SKM-1 treated with dmso at 0.1 percent for 144 hours (cell line): ENCODE results near the gene TBX18.

Source experiments
- DNase-seq: peaks from one replicate; lab custom pipeline; 2025; ENCODE audit not compliant: unreplicated experiment; lab: John Stamatoyannopoulos, UW

The TBX18 gene

GRCh38 chr6:84773133-84773430, 8.7 kb upstream of the TBX18 start:
- no peak for DNase-seq

- DNase-seq = no peak
These were observed 8.2 kb upstream of the TBX18 start for GRCh38 chr6:84772428-84773132.

DNA sequence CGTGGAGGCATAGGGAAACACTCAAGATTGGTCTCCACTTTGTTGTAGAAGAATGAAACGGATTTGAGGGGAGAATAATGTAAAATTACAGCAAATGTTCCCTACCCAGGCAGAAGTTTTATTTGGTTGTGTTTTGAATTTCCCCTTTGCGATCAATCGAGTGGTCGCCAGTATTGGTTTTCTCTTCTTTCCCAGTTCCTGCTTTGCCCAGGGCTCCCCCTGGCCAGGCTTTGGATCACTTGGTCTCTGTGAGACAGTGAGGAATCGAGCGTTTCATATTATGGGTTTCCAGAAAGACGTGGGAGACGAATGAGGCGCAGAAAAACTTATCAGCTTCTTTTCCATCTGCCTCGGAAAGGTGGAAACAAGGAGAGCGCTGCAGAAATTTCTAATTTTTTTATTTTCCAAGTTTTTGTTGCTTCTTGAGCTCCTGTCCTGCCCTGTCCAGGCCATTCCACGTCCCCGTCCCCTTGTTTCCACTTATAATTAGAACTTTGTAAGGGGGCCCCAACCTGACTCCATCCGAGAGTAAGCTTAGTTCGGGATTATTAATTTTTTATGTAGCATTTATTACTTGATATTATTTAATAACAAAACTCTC, 7.5 kb upstream of the TBX18 start:
- DNase-seq = no peak

GRCh38 chr6:84771125-84771755, 6.8 kb upstream of the TBX18 start:
- no peak for DNase-seq

DNA sequence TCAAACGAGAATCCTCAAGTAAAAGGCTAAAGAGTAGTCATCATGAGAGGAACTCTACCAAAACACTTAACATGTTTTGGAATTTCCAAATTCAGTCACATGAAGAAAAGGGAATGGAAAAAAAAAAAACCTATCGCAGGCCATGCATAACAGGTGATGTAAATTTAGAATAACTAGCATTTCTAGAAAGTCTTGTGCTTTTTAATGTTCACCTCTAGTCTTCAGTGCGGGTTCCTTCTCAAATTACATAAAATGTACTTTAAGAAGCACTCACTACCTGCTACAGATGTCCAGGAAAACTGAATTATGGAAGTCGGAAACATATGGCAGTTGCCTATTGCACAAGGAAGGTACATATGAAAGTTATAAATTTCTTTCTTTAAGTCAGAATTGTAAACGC, 6.1 kb upstream of the TBX18 start:
- DNase-seq = no peak

- DNase-seq = no peak
These were observed 4.9 kb upstream of the TBX18 start for GRCh38 chr6:84769306-84769705.

GRCh38 chr6:84768442-84769174, 4.2 kb upstream of the TBX18 start:
- no peak for DNase-seq

GRCh38 chr6:84767526-84768201, 3.3 kb upstream of the TBX18 start:
- DNase-seq = no peak

GRCh38 chr6:84766799-84767525, 2.6 kb upstream of the TBX18 start:
- DNase-seq = no peak

DNA sequence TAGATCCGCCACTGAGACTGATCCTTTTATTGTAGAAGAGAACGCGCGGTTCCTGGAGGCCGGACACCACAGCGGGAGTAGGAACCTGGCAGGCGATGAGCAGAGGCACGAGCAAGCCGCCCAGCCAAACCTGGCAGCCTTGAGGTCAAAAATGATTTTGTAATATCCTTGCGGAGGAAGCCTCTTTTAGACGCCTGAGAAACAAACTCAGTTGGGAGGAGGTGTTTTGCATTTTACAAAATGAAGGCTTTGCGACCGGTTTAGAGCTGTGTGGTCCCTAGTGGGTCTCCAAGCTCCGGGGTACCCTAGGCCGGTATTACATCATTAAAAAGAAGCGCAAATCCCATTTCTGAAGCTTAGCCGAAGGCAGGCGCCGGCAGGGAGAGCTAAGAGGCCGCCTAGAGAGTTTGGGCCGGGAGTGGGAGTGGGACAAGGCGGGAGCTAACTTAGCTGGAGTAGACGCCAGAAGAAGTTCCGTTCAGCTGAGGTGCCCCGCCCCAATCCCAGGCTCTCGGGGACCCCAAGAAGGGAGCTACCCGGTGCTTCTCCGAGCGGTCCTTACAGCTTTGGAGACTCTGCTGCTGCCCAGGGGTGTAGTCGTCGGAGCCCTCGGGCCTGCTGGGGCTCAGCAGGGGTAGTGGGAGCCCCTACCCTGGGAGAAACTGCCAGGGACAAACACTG, 1.9 kb upstream of the TBX18 start:
- DNase-seq = no peak

- no peak for DNase-seq
These were observed 489 bp downstream of the TBX18 start for GRCh38 chr6:84763886-84764331.

DNA sequence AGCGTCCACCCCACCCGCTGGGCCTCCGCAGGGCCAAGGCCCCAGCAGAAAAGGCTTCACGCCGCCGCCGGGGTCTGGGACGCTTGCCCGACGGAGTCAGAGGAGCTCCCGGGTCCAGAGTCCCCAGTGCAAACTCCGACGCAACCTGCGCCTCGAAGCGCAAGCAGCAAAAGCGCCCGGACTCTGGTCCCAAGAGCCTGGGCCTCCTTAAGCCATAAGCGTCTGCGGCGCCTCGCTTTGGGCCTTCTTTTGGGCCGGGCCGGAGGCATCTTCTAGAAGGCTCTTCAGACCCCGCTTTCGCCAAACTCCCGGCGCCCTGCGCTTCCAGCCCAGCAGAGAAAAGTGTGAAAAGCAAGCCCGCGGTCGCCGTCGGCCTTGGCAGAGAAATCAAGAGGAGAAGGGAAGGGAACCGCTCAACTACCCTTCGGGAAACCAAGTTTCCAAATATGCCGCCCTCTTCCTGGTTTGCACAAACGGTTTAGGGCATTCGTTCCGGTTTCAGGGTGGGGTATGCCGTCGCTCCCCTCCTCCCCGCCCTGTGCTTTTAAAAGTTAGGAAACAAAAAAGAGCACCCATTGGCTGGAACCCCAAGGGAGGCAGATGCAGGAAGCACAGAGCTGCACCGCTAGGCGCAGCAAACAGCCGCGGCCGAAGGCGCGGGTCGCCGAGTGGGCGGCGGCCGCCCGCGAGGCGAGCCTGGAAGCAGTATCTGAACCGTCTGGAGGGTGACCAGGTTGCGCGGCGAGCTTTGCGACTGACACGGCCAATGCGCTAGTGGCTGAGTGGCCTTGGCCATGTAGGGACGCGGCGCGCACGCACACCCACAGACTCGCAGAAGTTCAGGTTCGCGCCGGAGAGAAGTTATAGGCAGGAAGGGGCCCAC, 1.2 kb downstream of the TBX18 start:
- DNase-seq = no peak

DNA sequence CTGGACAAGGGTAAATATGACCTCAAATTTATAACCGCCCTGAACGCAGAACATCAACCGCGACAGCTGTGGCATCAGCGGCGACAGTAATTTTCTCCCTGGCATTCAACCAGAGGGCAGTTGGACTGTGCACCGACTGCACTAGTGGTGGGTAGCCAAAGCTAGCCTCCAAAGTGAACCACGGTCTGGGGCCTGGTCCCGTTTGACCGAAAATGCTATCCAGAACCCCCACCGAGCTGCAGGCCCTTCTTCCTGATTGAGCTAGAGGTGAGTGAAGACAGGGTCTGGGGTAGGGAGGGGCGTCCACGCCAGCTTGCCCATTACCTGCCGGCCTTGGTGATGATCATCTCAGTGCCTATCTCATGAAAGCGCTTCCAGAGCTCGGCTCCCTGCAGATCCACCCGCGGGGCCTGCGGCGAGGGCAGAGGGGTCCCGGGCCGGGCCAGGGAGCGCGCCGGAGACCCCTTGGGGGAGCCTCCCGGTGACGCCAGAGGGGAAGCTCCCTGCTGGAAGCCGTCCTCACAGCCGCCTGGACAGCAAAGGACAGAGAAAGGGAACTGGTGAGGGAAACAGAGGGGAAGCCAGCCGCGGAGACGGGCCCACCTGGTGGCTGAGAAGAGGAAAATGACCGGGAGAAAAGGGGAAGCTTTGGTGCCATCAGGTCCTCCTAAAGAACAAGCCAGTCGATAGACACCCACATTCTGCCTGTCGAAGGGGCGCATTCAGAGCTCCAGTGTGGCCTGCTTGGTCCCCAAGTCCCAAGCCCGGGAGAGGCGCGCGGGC, 2.0 kb downstream of the TBX18 start:
- DNase-seq = no peak

DNA sequence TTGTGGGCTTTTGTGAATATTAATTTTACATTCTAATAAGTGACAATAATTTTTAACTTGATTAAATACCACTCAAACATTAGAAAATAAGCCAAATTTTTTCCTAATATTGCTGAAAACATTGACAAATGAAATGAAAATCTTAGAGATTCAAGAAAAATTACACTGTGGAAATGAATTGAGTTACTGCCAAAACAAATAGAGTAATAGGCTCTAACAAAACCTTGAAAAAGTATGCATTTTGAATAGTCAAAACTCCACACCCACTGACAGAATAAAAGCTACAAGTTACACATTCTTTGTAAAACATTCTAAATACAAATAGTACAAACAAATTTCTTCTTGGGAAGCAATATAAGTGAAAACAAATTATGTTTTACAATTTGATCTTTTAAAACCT, 5.9 kb downstream of the TBX18 start:
- DNase-seq = no peak

DNA sequence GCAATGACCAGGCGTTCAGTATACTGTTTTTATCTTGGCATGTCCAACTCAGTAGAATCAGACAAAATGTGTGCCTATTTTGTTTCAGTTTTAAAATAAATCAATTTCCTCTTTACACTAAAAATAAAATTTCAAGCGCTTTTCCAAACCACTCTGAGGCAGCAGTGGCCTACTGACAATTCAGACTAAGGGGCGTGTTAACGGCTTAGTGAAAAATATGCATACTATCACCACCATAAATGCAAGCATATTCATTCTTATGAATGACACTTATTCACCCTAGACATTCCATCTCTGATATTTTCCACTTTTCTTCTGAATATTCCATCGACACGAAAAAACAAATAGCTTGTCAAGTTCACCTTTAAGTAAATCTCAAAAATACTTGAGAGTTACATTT, 7.5 kb downstream of the TBX18 start:
- no peak for DNase-seq

DNA sequence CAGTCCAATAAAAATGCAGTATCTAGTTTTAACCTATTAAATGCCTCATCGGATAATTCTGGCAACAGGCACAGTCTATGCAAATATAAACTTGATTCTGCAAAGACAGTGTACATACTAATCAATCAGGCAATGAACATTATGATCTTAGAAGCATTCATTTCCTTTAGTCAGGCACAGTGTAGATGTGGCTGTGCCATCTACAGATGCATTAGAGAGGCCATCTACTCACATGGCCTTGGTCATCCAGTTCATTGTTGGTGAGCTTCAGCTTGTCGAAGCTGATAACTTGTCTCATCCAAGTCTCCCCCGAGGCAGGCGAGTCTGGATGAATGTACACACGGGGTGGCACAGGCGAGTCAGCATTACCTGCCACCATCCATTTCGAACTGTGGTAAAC, 7.9 kb downstream of the TBX18 start:
- DNase-seq = no peak

DNA sequence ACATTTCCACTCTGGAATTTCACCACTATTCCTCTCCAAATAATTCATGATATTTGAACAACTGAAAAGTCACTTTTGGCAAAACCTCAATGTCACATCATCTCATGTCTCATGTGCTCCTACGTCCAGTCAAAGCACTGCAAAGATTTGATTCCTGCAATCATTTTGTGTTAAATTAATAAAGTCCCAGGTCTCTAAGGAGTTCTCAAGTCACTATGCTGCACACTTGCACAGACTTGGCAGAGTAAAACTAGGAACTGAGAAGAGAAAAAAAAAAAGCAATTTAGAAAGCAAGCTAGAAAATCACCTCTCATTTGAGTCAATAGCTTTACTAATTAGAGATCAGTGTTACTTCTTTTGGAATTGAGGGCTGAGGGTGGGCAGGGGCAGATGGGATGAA, 11.2 kb downstream of the TBX18 start:
- no peak for DNase-seq

DNA sequence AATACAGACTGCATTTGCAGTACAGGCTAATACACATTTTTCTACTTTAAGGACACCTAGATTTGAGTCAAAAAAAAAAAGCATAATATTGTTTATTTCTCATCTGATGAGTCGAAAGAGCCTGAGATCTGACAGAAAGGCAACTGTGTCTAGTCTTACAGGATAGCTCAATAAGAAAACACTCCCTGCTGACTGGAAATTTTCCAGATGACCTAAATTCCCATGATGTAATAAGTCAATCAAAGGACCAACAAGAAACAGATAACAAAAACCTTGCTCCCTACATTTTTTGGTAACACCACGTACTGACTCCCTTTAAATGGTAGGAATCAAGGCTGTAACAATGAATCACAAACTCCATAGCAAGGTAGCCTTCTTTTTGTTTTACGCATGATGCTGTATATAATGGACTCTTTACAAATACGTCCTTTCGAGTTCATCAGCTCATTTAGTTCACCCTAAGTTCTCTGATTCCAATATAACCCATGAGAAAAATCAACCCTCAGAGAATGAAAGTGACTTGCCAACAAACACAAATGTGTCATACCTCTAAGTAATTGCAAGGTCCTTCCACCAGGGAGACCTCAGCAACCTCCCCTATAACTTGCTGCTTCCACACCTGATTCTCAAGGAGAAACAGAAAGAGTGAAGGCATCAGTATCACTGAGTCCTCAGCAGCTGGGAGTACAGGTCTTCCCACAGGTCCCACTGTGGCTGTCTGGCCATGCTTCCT, 12.1 kb downstream of the TBX18 start:
- DNase-seq = no peak
